Activated CD4-positive, CD25-positive, alpha-beta regulatory T cell treated with anti-CD3 and anti-CD28 coated beads, Interleukin-2, amount 50 U/mL, for 72 hours (primary cell): ENCODE measurements around the gene CD164.

ENCODE experiments used
- DNase-seq: peaks from one replicate; pipeline ENCODE4 v3.0.0; 2021

Gene CD164

DNA sequence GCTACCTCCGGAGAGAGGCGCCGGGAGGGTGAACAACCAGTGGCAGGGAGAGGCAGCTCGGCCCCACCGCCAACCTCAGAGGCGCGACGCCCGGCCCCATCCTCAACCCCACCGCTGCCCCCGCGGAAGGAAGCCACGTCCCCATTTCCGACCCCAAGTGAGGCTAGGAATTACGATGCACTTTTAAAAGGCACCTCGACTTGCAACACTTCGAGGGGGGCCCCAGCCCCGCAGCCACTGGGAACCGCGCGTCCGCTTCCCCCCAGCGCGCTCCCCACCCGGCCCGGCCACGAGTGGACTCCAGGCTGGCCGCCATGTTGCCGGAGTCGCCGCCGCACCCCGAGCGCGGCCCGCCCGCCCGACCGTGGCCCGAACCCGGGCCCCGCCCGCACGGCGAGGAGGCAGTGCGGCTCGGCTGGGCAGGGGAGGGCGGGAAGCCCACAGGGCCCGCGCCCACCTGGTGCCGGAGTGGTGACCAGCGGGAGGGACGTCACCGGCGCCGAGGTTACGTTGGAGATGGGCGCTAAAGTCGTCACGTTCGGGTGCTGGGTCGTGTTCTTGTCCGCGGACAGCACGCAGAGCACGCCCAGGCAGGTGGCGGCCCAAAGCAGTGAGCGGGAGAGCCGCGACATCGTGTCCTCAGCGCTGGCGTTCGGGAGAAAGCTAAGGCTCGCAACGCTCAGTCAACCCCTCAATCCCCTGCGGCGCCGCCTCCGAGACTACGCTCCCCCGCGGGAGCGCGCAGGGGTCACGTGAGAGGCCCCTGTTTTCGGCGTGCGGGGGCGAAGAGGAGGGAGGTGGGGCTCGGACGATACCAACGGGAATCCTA lies at the start of gene CD164:
Gene CD164, minus strand, starts transcription at position 721 of the 829 bp plus-strand sequence. Its CDS starts 89 bp downstream, at position 632.
- peak; percentile 94 for DNase-seq

DNA sequence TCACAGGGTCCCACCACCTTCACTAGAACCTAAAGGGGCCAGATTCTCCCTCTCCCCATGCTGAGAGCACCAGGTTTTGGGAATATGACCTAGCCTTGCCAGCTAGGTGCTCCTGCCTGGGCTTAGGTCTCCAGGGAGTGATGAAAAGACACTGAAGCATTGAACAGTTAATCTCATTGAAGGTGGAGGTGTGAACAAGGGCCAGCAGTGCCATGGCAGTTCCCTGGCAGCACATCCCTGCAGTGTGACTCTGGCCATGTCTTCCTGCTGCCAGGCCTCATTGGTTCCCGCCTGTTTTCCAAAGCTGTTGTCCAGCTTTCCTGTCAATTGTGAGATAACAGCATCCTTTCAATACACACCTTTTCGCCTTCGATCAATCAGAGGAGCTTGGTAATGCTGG lies 47.2 kb upstream of the CD164 start:
- DNase-seq = no peak

DNA sequence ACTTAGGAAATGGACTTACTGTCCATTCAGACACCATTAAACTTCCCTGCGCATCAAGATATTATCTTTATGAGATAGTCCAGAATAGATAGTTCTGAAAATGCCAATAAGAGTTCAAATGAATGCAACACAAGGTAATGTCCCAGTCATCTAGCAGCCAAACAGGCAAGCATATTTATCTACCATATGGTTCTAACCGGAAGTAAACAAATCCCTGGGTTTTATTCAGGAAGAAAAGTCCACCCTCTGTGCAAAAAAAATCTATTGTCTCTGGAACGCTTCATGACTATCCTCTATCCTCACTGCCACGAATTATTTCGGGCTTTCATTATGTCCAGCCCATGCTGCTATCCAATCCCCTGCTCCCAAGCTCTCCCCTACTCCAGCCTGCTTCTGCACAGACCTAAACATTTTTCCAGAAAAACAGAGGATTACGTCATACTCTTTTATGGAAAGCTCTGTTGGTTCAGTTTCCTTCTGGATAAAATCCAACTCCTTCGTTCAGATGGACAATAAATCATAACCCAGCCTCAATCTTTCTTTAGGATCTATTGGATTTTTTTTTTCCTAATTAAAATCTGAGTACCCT lies 46.7 kb upstream of the CD164 start:
- no peak for DNase-seq

DNA sequence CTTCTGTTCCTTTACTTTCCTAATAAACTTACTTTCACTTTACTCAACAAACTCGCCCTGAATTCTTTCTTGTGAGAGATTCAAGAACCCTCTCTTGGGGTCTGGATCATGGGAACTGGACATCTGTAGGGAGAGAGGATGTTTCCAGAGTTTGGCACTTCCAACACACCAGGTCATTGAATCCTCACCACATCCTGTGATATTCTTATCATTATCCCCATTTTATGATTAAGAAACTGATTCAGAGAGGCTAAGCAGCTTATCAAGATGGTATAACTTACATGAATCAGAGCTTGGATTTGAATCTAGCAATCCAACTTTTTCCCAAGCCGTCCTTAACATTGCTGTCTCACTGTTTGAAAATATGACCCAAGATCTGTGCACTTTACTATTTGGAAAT lies 42.7 kb upstream of the CD164 start:
- DNase-seq = no peak

DNA sequence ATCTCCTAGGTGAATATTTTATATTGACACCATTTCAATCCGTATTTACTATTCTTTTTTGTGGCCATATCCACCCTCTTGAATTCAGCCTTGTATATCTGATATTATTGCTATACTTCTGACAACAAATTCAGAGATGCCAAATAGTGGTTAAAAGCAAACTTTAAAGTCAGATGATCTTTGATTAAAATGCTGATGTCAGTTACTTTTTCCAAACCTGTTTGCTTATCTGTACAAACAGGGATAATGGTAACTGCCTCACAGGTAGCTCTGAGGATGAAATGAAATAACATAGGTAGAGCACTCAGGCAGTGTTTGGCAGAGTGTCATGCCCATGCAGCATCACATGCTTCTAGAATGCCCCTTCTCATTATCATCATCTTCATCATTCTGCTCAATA lies 38.9 kb upstream of the CD164 start:
- no peak for DNase-seq

DNA sequence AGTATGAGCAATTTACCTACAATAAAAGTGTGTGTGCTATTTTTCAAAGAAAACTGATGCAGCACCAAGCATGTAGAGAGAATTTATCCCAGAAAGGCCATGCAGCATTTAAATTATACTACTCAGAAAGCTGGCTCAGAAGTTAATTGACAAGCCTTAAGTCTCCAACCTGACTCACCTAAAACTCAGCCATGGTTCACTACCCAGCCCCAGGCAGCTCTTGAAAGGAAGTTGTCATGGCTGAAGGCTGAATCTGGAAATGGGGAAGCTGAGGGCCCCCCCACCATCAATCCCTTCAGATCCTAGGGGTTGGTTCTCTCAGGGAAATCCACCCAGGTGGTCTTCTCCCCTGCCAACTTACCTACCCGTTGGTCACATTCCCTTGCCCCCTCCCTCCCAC lies 38.5 kb upstream of the CD164 start:
- DNase-seq = no peak

DNA sequence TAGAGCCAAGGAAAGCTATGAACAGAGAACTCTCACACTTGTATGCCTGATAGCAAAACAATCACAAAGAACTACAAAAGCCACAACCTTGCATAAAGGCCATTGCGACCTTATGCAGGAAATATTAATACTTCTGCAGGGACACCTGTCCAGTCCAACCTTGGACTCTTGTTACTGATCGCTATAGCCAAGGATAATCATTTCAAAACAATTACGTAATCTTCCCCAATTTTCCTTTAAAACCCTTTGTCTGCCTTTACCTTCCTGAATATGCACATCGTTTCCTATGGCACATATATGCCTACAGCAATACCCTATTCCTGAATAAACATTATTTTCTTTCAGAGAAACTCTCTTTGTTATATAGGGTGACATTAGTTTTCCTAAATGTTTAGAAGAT lies 35.4 kb upstream of the CD164 start:
- no peak for DNase-seq

DNA sequence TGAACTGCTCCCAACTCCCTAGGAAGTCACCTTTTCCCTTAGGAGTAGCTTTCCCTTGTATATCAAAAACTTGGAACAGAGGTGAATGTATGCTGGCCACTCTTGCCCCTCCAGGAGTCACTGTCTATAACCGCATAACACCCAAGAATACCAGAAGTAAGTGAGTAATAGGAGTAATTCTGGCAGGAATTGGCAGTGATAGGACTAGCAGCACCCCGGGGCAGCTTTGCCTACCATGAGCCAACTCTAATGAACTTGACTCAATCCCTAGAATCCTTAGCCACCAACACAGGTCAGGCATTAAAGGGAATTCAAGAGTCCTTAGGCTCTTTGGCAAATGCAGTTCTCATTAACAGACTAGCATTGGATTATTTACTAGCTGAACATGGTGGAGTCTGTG lies 28.8 kb upstream of the CD164 start:
- DNase-seq = no peak

DNA sequence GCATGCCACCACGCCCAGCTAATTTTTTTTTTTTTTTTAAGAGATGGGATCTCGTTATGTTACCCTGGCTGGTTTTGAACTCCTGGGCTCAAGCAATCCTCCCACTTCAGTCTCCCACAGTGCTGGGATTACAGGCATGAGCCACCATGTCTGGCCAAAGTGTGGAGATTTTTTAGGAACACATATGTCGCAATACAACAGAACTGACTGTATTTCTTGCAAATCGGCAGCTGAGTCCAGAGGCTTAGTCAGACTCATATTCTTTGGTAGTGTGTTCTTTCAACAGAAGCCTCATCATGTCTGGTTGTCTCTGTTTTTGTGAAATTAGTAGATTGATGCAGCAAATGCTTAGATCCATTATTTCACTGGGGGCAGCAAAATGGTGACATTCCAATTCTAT lies 23.9 kb upstream of the CD164 start:
- DNase-seq = no peak

DNA sequence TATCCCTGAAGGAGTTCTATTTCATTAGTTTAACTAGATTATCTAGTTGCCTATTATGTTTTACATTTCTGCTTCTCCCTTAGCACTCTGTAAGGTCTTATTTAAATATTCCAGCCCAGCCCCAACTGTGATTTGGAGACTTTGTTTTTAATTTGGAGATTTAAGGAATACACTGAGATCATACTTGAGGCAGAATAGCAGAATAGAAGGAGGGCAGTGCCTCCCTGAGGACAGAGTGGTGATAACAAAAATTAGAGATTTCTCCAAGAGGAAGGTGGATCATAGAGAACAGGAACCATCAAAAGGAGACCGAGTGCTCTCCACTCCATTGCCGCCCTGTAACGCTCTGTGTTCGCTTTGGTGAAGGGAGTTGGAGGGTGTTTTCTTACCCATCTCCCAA lies 14.8 kb upstream of the CD164 start:
- no peak for DNase-seq

DNA sequence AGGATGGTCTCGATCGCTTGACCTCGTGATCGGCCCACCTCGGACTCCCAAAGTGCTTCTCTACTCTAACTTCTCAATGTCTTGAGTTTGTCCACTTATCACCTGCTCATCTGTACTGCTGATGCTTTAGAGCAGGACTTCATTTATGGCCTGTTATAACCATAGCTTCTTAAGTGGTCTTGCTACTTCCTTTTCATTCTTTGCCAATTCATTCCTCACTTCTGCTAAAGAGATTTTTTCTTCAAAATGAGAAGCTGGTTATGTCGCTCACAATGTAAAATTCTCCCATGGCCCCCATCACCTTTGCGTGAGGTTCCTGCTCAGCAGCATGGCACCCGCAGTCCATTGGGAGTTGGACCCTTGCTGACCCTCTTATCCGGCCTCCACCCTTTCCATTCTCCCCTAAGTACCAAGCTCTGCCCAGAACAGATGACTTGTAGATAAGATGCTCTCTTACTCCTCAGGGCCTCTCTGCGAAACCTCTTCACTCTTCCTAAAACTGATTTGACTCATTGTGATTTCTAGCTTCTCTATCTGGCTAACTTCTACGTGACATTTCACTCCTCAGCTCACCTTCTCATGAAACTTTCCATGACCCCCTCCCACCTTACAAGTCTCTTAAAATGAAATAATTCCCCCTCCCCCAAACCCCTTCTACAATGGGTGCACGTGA lies 13.9 kb upstream of the CD164 start:
- DNase-seq = no peak

DNA sequence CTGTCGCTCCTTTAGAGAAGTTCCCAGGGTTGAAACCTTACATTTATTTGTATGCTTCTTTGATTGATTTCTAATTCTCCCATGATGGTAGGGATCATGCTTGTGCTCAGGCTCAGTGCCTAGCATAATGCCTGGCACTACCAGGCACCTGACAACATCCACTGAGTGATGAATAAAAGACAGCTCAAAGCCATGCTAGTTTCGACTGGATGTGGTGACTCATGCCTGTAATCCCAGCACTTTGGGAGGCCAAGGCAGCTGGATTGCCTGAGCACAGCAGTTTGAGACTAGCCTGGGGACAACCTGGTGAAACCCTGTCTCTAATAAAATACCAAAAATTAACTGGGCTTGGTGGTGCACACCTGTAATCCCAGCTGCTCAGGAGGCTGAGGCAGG lies 11.6 kb upstream of the CD164 start:
- no peak for DNase-seq

DNA sequence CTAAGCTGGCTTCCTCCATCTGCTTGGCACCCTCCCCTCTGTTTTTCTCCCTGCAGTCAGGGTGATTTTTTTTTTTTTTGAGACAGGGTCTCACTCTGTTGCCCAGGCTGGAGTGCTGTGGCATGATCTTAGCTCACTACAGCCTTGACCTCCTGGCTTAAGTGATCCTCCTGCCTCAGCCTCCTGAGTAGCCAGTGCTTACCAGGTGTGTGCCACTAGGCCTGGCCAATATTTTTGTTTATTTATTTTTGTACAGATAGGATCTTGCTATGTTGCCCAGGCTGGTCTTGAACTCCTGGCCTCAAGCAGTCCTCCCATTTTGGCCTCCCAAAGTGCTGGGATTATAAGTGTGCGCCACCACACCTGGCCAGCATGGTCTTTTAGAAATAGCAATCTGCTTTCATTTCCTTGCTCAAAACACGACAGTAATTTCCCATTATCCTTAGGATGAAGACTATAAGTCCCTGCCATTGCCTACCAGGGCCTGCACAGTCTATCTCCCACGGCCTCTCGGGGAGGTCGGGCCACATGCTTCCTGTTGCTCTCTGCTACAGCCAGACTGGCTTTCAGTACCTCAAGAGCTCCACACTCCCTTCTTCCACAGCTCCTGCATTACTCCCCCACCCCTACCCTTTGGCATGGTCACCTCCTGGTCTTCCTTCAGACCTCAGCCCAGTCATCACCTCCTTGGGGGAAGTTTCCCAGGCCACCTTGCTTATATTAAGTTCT lies 11.1 kb upstream of the CD164 start:
- DNase-seq = no peak

DNA sequence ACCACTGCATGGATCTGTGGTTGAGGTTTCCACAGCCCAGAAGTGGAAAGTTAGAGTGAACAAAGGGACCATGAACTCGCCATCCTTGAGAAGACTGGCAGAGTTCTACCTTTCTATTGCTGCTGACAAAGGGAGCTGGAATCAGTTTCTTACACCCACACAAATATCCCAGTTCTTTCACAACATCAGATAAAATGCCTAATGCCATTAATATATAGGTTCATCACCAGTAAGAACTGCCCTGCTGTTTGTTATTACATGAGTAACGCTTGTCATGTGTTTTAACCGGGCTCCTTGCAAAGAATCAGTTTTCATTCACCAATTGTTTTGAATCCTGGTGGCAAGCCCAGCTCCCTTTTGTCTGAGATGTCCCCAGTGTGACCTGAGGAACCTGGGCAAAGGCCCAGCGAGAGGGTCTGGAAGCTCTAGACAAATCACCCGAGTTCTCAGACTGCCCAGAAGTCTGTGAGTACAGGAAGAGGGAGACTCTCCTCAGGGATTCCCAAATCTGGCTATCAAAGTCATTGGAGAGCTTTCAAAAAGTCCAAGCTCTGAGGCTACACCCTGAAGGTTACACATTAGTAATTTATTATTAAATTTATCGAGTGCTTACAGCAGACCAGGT lies 7.5 kb upstream of the CD164 start:
- DNase-seq = no peak

DNA sequence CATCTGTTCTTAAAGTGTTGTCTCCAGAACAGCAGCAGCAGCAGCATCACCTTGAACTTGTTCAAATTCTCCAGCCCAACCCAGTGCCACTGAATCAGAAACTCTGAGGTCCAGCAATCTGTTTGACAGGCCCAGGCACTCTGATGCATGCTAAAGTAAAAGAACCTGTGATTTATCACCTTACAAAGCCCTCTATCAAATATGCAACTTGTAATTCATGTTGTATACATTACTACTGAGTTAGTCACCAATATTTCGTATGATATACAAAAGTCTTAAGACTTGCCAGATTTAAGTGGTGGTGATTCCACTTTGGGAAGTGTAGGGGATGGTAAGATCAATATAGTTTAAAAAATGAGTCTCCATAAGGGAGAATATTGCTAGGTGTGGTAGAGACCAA lies 6.0 kb upstream of the CD164 start:
- no peak for DNase-seq

DNA sequence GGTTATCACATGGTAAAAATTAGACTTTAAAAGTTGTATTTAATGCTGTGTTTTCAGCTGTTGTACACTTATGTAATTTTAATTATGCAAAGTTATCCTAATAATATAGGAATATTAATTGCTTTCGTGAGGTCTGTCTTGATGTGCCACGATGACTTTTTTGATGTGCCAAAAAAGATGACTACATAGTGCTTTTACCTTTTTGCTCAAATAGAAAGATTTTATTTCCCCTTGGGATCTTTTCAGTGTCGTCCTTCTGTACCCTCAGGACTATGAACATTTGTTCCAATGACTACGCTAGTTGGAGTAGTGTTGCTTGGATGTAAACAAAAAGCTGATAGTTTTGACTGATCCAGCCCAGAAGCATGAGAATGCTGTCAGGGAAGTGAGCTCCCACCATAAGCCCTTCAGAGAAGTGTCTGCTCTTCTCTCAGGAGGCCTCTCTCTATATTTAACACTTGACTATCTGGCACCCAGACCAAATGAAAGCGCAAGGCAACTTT lies 1.2 kb upstream of the CD164 start:
- no peak for DNase-seq

DNA sequence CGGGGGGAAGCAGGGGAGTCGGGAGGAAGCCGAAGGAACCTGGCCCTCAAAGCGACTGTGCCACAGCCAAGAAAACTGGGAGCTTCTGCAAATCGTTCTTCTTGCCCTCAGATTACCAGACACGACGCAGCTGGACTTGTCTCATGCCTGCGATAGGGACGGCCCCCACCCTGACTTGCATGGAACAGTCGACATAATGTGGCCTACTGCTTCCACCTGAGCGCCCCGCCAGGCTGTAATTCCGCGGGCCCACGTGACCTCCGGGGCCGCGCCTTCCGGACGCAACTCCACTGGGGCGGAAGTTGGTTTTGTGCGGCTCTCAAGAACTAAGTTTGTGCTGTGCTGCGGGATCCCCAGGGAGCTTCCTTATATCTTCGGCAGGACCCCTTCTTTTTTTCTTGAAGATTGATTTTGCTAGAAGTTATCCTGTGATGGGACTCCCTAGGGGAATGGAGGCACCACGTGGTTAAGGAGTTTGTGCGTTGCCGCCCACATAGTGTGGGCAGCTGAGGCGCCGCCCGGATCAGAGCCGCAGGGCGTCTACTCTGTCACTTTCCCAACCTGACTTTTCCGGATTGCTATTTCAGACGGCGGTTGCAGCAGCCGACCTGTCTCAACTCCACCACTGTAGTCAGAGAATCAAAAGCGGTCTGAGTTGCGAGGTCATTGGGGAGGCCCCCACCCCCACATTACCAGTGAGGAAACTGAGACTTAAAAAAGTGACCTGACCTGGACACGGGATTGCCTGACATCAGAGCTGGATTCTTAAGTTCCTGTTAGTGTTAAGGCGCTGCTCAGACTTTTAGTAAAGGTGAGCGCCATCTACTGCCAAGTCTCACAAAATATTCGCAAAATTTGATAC lies 540 bp upstream of the CD164 start:
- peak; percentile 89 for DNase-seq

DNA sequence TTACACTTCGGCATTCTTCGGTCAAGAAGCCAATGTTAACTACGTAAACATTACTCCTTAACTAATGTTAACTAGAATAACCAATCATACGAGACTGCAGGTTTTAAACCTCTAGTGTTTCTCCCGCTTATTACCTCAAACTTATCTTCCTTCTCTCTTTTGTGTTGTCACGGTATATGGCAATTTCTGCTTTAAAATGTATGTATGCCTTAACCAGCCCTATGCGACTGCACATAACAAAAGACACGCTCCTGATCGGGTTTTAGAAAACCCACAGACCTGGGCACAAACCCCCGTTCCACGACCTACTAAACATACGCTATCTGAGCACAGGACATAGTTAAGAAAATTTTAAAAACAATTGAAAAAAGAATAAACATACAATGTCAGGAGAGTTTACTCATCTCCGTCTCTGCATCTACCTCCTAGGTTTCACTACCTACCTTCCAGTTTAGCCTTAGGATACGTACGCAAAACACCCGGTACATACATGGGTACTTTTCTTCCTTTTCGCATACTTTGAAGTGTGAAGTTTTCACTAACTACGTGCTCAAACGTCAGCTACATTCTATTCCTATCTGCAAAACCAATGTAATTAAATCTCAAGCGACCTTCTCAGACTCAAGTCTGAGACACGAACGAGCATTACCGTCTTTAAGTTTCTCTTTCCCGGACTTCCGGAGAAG lies 1.1 kb downstream of the CD164 start:
- no peak for DNase-seq

DNA sequence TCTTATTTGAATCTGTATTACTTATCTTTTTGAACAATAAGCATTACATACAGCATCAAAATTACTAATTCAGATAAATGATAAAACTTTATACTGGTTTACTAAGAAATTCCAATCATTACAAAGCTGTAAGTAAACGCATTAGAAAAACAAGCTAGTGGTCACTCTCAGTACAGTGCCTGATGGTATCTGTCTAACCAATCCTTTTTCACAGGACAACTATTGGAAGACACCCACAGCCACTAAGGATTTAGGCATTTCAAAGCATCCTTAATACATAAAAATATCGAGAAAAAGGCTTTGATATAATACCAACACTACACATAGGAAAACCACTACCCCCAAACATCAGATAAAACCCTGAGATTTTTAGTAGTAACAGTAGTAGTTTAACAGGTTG lies 2.6 kb downstream of the CD164 start:
- DNase-seq = no peak

DNA sequence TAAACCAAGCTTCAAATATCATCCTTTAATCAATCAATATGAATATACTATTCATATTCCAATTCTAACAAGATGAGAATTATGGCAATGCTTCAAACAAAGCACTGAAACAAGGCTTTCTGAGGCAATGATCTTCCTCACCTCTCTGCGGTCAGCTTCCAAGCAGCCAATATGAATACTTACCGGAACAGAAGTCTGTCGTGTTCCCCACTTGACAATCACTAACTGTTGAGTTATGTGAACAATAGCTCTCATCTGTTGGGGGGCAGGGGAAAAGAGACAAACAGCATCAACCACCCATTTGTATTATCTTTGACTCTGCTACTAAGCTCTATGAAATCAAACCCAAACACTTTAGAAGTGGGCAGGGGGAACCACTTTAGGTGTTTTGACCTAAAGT lies 4.5 kb downstream of the CD164 start:
- DNase-seq = no peak

DNA sequence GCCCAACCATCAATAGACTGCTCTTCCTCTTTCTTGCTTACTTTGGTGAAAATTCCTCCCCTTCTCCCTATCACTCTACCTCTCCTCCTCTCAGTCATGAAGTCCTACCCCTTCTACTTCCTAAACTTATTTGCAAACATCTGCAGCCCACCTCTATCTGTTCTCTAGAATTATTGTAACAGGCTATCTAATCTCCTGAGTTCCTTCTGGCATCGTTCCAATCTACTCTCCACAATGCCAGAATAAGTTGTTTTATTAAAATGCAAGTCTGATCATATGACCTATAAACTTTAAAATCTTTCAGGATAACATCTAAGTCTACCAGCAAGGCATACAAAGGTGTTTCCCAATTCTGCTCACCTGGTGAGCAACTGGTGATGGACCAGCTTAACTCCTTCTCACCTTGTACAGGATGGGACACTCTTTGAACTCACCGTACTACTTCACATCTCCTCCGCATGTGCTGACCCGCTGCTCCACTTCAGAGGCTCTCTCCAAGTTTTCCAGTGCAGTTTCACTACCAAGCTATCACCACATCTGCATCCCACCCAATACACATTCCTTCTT lies 7.9 kb downstream of the CD164 start:
- DNase-seq = no peak
